ENCODE data around the gene WDR62.

Gene WDR62

GRCh38 chr19:36079389-36079945 is 24.8 kb downstream of the WDR62 start:
- TF ChIP-seq POLR2A (IDR thresholded peaks at IDR 0.05; ENCODE audit: low read length) (no peak), GATA1 (IDR thresholded peaks at IDR 0.05; ENCODE audit: low read depth, low read length) (no peak)
- DNase-seq: no peak

DNA sequence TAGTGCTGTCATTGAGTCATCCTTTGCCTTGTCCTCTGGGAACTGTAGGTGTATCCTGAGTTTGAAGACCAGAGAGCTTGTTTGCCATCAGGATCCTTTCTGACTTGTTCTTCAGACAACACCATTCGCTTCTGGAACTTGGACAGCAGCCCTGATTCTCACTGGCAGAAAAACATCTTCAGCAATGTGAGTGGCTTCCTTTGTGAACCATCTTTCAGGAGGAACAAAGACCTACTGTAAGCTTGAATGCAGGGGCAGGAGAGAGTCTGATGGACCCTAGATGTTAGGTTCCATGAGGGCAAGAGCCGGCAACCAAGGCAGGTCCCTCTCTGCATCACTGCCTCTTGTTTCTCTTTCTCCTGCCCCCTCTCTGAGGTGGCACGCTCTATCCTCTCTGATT is 26.7 kb downstream of the WDR62 start:
- DNase-seq: no peak
- no peak for TF ChIP-seq GATA1 (IDR thresholded peaks at IDR 0.05; ENCODE audit: low read depth, low read length)
- TF ChIP-seq POLR2A (IDR thresholded peaks at IDR 0.05; ENCODE audit: low read length): no peak

DNA sequence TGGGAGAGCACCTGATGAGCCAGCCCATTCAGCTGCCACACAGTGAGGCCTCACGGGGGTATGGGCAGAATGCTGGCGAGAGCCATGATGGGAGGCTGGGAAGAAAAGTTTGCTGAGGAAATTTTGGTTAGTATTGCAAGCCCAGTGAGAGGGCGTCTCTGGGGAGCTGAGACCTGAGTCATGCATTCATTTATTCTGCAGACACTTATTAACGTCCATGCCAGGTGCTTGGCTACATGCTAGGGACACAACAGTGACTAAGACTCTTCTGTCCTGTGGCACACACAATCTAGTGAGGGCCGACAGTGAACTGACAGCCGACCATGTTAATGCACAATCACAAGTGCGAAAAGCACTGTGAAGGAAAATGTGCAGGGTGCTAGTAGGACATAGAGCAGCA is 27.2 kb downstream of the WDR62 start:
- no peak for DNase-seq
- no peak for TF ChIP-seq GATA1 (IDR thresholded peaks at IDR 0.05; ENCODE audit: low read depth, low read length)
- TF ChIP-seq POLR2A (IDR thresholded peaks at IDR 0.05; ENCODE audit: low read length): no peak

DNA sequence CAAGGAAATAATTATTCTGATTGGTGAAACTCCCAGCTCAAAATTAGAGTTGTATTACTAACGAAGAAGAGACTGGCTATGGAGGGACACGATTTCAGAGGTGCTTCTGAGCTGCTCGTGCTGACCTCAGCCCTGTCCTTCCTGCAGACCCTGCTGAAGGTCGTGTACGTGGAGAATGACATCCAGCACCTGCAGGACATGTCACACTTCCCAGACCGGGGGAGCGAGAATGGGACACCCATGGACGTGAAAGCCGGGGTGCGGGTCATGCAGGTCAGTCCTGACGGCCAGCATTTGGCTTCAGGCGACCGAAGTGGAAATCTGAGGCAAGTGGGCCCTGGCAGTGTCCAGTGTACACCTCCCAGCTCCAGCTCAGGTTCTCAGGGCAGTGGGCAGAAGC is 28.2 kb downstream of the WDR62 start:
- TF ChIP-seq POLR2A (IDR thresholded peaks at IDR 0.05; ENCODE audit: low read length) (no peak), GATA1 (IDR thresholded peaks at IDR 0.05; ENCODE audit: low read depth, low read length) (no peak)
- no peak for DNase-seq

GRCh38 chr19:36084231-36085009 is 29.7 kb downstream of the WDR62 start:
- TF ChIP-seq POLR2A (IDR thresholded peaks at IDR 0.05; ENCODE audit: low read length): no peak
- TF ChIP-seq GATA1 (IDR thresholded peaks at IDR 0.05; ENCODE audit: low read depth, low read length): no peak

DNA sequence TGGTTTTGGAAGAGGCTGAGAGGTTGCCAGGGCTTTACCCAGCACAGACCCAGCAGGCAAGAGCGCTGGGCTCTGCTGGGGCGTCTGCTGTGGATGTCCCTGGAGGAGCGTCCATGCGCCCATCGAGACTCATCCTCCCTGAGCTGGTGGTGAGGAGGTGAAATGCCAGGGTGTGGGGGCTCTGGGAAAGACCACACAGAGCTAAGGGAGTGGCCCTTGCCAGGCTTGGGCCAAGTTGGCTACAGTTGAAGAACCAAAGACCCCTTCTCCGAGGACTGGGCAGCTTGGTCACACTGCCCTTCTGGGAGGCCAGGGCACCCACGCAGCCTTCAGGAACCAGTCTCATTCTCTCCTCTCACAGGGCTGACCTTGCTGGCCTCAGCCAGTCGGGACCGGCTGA is 31.6 kb downstream of the WDR62 start:
- TF ChIP-seq GATA1 (IDR thresholded peaks at IDR 0.05; ENCODE audit: low read depth, low read length): no peak
- no peak for TF ChIP-seq POLR2A (IDR thresholded peaks at IDR 0.05; ENCODE audit: low read length)
- no peak for DNase-seq

More at GRCh38 chr19:36084231-36085009, 29.7 kb downstream of the WDR62 start:
- no peak for DNase-seq

- no peak for DNase-seq
- TF ChIP-seq GATA1 (IDR thresholded peaks at IDR 0.05; ENCODE audit: low read depth, low read length): no peak
- no peak for TF ChIP-seq POLR2A (IDR thresholded peaks at IDR 0.05; ENCODE audit: low read length)
Measured at GRCh38 chr19:36089847-36090246, 35.1 kb downstream of the WDR62 start.

GRCh38 chr19:36090910-36091695 is 36.4 kb downstream of the WDR62 start:
- TF ChIP-seq POLR2A (IDR thresholded peaks at IDR 0.05; ENCODE audit: low read length): no peak
- no peak for TF ChIP-seq GATA1 (IDR thresholded peaks at IDR 0.05; ENCODE audit: low read depth, low read length)
- DNase-seq: no peak

DNA sequence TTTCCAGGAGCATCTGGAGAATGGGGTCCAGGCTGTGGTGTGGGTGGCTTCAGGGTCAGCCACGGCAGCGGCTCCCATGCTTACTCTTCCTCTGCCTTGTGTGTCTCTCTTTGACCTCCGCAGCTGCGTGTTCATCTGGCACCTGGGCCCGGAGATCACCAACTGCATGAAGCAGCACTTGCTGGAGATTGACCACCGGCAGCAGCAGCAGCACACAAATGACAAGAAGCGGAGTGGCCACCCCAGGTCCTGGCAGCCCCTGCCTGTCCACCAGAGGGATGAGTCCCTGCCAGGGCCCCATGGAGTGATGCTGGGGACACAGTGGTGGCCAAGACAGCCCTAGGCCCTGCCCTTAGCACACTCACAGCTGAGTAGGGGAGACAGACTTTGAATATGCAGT is 37.9 kb downstream of the WDR62 start:
- no peak for TF ChIP-seq GATA1 (IDR thresholded peaks at IDR 0.05; ENCODE audit: low read depth, low read length)
- no peak for TF ChIP-seq POLR2A (IDR thresholded peaks at IDR 0.05; ENCODE audit: low read length)
- DNase-seq: no peak

DNA sequence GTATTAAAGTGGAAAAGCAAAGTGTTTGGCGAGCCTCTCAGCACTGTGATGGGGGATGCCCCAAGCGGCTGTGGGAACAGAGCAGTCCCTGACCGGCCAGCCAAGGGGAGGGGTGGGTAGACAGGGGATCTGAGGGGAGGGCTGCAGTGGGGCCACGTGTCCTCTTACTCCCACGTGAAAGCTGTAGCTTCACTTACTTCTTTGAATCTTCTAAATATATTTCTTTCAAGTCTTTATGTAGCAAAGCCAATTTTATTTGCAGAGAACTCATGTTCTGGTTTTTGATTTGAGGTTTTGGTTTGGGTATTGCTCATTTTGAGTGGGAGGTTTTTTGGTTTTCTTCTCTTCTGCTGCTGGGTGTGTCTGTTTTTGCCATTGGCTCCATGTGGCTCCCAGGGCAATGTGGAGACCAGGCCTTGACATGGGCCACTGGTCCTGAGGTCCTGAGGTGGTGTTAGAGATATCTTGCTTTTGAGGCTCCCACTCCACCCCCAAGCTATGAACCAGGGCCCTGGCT is 38.5 kb downstream of the WDR62 start:
- DNase-seq: no peak
- TF ChIP-seq GATA1 (IDR thresholded peaks at IDR 0.05; ENCODE audit: low read depth, low read length) (no peak), POLR2A (IDR thresholded peaks at IDR 0.05; ENCODE audit: low read length) (no peak)

- DNase-seq: no peak
Measured at GRCh38 chr19:36093687-36094086, 39.0 kb downstream of the WDR62 start.

GRCh38 chr19:36097036-36097435 is 42.3 kb downstream of the WDR62 start:
- TF ChIP-seq POLR2A (IDR thresholded peaks at IDR 0.05; ENCODE audit: low read length) (no peak), GATA1 (IDR thresholded peaks at IDR 0.05; ENCODE audit: low read depth, low read length) (no peak)
- DNase-seq: no peak

More at GRCh38 chr19:36093687-36094086, 39.0 kb downstream of the WDR62 start:
- TF ChIP-seq POLR2A (IDR thresholded peaks at IDR 0.05; ENCODE audit: low read length) (no peak), GATA1 (IDR thresholded peaks at IDR 0.05; ENCODE audit: low read depth, low read length) (no peak)

GRCh38 chr19:36099166-36099785 is 44.6 kb downstream of the WDR62 start:
- DNase-seq: no peak
- TF ChIP-seq POLR2A (IDR thresholded peaks at IDR 0.05; ENCODE audit: low read length) (no peak), GATA1 (IDR thresholded peaks at IDR 0.05; ENCODE audit: low read depth, low read length) (no peak)

DNA sequence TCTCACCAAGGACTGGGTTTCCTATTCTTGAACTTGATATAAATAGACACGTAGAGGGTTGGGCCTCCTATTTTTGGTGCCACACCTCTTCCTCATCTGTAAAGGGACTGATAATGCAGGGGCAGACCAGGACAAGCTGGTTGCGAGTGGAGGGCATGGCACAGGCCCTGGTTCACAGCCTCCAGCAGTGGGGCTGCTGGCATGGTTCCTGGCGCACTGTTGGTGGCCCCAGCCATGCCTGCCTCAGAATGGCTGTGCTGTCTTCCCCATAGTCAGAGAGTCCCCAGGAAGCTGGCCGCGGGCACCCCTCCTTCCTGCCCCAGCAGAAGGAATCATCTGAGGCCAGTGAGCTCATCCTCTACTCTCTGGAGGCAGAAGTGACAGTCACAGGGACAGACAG is 45.8 kb downstream of the WDR62 start:
- TF ChIP-seq GATA1 (IDR thresholded peaks at IDR 0.05; ENCODE audit: low read depth, low read length) (no peak), POLR2A (IDR thresholded peaks at IDR 0.05; ENCODE audit: low read length) (peak; percentile 55)
- peak; percentile 62 to 80 for DNase-seq

Data from erythroblast (primary cell).